Retinal pigment epithelial cell (primary cell): ENCODE results near the gene MAP9.
"Not testable (repeated sequence)": the region's sequence is repeated elsewhere in the genome, so short reads cannot be mapped to it uniquely, and the experiment has no call there.

Experiments used
- DNase-seq: peaks from one replicate; pipeline ENCODE4 v3.0.0-alpha.2; 2010; ENCODE audit warnings: low read depth
- H3K4me3 ChIP-seq: 2 replicates; pipeline ENCODE4 v1.5.1; 2011; ENCODE audit warnings: mild to moderate bottlenecking, low read length, control low read depth, moderate library complexity
- TF ChIP-seq, protein P1 (sequence below): conservative IDR thresholded peaks from 2 replicates; pipeline ENCODE4 v1.5.1; 2011; ENCODE audit warnings: low read depth, low read length, control low read depth, inconsistent platforms

Gene MAP9

DNA sequence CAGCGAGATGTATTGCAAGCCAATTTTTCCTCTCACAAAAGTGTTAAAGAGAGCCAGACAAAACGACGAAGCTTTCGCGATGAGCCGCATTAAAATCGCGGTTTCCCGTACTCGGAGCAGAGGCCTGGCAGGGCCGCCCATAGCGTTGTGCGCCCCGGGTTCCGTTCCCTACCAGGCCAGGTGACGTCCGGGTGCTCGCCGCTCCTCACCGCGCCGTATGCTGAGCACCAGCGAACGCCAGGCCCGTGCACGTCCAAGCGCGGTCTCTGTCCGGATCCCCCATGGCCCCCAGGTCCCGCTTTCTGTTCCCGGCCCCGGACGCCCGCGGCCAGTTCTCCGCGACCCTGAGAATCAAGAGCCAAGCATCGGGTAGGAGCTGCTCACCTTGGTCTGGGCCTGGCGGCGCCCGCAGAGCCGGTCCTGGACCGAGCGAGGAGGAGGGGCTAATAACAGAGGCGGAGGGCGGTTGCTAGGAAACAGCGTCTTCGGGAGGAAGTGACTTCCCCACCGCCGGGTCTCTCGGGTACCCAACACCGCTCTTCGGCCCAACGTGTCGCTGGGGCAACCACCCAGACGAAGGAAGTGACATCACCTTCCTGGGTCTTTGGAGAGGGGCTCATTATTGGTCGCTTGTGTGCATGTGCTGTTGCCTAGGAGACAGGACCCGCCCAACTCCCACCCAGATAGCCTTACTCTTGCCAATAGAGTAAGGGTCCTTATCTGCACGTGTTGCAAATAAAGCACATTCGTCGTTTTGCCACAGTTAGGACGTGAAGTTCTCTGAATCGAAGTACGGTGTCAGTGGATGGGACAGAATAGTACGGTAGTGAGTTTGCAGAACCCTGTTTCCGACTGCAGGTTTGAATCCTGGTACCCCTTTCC, at the start of gene MAP9:
Gene MAP9, minus strand, starts transcription at position 579 of the 882 bp plus-strand sequence. CDS start 1,115 bp downstream, outside the sequence.
- peak within 1 kb of the TSS; percentile 84 for H3K4me3 ChIP-seq
- TF ChIP-seq, protein P1, sequence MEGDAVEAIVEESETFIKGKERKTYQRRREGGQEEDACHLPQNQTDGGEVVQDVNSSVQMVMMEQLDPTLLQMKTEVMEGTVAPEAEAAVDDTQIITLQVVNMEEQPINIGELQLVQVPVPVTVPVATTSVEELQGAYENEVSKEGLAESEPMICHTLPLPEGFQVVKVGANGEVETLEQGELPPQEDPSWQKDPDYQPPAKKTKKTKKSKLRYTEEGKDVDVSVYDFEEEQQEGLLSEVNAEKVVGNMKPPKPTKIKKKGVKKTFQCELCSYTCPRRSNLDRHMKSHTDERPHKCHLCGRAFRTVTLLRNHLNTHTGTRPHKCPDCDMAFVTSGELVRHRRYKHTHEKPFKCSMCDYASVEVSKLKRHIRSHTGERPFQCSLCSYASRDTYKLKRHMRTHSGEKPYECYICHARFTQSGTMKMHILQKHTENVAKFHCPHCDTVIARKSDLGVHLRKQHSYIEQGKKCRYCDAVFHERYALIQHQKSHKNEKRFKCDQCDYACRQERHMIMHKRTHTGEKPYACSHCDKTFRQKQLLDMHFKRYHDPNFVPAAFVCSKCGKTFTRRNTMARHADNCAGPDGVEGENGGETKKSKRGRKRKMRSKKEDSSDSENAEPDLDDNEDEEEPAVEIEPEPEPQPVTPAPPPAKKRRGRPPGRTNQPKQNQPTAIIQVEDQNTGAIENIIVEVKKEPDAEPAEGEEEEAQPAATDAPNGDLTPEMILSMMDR, result no peak
- DNase-seq, result peak; percentile 92

DNA sequence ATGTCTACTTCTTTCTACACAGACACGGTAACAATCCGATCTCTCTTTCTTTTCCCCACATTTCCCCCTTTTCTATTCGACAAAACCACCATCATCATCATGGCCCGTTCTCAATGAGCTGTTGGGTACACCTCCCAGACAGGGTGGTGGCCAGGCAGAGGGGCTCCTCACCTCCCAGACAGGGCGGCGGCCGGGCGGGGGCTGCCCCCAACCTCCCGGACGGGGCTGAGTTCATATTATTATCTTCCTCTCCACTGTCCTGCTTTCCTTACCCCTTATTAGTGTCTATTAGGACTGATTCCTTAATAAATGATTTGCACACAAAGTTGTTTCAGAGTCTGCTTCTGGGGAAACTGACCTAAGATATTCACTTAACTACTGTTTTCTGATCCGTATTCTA, 48.0 kb upstream of the MAP9 start:
- DNase-seq, H3K4me3 ChIP-seq: not testable (repeated sequence)

DNA sequence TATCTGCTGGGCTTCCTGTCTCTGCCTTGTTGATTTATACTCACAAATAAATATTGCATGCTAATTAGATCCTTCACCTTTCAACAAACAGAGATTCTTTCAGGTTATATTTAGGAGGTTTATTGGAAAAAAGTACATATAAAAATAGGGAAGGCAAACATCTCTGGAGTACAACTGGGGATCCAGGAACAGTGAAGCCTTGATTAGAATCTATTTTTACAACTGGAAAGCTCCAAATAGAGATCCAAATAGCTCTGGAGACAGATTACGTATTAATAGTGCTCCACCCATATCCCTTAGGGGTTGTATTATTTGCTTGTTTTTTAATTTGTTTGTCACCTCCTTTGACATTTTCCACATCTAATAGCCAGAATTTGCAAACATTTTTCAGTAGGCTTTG, 46.9 kb upstream of the MAP9 start:
- no peak overlapping the region for H3K4me3 ChIP-seq
- TF ChIP-seq, protein P1, result no peak
- DNase-seq, result no peak

DNA sequence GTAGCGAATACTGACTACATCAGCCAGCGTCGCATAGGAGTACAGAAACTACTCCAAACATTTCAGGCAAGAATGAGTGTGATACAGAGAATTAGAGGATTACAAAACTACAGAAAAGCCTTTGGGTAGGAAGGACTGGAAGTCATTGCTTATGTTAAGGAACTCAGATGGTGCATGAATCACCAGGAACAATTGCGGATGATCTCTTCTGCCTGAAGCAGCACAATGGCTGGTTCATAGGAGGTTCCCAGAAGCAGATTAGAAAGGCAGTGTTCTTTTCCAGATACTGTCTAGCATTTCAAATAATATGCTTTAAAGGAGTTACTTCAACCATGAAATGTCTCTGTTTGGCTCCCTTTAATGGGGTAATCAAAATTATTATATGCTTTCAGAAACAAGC, 42.5 kb upstream of the MAP9 start:
- TF ChIP-seq, protein P1, result no peak
- DNase-seq, result no peak
- no peak overlapping the region for H3K4me3 ChIP-seq

DNA sequence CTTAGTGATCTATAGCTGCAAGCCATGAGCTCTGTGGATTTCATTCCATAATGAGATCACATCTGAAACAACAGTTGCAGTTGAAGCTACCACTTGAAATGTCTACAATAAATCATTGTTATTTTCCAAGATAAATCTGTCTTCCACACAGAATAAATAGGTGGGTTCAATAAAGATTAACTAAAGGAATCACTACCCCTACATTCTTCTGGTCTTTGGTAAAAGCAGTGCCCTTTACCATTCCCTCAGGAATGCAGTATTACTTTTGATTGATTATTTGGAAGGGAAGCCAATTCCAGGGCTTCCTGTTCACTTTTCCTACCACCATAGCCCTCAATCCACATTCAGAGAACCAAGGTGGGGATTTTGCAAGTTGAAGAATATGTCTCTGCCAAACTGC, 38.9 kb upstream of the MAP9 start:
- TF ChIP-seq, protein P1, result no peak
- H3K4me3 ChIP-seq, result no peak overlapping the region
- no peak for DNase-seq

DNA sequence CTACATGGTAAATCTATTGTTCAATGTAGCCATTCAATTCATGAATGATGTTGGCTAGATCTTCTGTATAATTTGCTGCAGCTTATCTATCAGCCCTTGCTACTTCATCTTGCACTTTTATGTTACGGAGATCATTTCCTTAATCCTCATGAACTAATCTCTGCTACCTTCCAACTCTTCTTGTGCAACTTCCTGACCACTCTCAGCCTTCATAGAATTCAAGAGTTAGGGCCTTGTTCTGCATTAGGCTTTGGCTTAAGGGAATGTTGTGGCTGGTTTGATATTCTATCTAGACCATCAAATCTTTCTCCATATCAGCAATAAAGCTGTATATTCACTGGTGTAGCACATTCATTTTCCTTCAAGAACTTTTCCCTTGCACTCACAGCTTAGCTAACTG, 36.7 kb upstream of the MAP9 start:
- no peak for DNase-seq
- TF ChIP-seq, protein P1, result no peak
- H3K4me3 ChIP-seq, result no peak overlapping the region

DNA sequence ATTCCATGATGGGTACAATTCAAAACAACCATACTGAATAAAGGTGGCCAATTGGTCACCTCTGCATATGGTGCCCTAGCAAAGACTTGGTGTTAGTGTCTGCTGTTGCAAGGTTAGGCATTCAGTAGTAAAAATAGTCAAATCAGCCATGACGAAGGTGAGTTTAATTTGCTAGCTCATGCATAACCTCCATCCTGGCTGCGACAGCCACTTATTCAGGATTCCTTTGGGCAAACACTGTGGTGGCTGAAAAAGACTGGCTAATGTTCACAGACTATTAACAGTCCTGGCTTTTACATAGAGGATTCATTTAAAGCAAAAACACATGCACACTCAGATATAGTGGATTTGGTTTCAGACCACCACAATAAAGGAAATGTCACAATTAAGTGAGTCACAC, 34.8 kb upstream of the MAP9 start:
- DNase-seq, result no peak

More for the DNA sequence above, 34.8 kb upstream of the MAP9 start:
- H3K4me3 ChIP-seq, result no peak overlapping the region
- TF ChIP-seq, protein P1, result no peak
